GM18520 (cell line): ENCODE results near the gene TBL2.
"Not testable (repeated sequence)": the region's sequence is repeated elsewhere in the genome, so short reads cannot be mapped to it uniquely, and the experiment has no call there.

Source experiments
- ATAC-seq: cut with Tn5 transposase; IDR thresholded peaks from one replicate; pipeline ENCODE4 v1.9.1; 2021; ENCODE audit not compliant: unreplicated experiment

Gene TBL2

DNA sequence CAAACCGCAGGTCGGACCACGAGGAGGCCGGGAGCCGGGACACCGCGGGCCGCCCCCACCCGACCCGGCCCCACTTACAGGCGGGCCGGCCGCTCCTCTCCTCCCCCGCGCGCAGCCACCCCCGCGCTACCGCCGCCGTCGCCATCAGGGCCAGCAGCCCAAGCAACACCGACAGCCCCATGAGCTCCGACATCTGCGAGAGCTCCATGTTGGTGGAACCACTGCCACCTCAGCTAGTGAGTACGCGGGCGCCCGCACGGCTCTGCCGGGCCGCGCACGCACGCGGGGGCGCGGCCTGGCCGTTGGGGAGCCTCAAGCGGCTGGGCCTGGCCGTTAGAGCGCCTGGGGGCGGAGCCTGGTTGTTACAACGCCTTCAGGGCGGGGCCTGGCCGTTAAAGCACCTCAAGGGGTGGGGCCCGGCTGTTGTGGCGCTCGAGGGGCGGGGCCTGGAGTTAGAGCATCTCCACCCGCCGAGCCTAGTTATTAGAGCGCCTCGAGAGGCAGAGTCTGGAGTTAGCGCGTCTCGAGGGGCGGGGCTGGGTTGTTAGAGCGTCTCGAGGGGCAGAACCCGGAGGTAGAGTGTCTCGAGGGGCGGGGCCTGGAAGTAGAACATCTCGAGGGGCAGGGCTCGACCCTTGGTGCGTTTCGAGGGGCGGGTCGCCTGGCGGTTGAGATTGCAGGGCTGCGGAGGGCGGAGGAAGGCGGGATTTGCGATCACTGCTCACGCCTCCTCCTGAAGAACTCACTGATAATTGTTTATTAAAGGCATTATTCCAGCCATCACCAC lies at the start of gene TBL2:
TBL2 (minus strand) TSS at position 238 of the 787 bp plus-strand sequence; CDS start at position 208, 30 bp downstream.
- peak; percentile 83 for ATAC-seq

DNA sequence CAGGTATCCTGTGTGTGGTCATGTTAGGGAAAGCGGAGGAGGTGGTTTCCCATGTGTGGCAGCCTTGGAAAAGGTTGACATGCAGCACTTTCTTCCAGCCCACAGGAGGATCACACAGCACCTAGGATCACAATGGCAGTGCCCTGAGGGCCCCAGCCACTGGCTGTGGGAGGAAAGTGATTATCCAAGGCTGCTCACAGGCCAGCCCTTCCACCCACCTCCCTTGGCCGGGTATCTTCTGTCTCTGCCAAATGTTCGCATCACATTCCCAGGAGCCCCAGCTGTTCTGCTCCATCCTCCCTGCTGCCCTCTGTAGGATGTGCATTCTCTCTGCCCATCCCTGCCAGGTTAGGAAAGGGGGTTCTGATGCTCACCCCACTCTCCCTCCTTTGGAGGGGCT lies 48.4 kb upstream of the TBL2 start:
- ATAC-seq = no peak

DNA sequence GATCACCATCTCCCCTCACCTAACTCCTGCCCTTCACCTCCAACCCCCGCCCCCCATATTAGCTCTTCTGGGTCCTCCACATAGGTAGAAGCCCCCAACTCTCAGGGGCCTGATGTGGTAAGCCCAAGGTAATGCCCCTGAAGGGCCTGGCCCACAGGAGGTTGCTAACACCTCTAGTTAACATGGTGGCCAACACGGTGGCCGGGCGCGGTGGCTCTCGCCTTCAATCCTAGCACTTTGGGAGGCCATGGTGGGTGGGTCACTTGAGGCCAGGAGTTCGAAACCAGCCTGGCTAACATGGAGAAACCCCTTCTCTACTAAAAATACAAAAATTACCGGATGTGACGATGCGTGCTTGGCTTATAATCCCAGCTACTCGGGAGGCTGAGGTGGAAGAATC lies 46.9 kb upstream of the TBL2 start:
- no peak for ATAC-seq

- no peak for ATAC-seq
These were observed 46.3 kb upstream of the TBL2 start for GRCh38 chr7:73624669-73625001.

- no peak for ATAC-seq
These were observed 45.7 kb upstream of the TBL2 start, which contains the start of gene MLXIPL for GRCh38 chr7:73623798-73624668. Gene MLXIPL, minus strand, starts transcription at chr7:73624522. Its CDS starts 30 bp downstream, at chr7:73624492.

DNA sequence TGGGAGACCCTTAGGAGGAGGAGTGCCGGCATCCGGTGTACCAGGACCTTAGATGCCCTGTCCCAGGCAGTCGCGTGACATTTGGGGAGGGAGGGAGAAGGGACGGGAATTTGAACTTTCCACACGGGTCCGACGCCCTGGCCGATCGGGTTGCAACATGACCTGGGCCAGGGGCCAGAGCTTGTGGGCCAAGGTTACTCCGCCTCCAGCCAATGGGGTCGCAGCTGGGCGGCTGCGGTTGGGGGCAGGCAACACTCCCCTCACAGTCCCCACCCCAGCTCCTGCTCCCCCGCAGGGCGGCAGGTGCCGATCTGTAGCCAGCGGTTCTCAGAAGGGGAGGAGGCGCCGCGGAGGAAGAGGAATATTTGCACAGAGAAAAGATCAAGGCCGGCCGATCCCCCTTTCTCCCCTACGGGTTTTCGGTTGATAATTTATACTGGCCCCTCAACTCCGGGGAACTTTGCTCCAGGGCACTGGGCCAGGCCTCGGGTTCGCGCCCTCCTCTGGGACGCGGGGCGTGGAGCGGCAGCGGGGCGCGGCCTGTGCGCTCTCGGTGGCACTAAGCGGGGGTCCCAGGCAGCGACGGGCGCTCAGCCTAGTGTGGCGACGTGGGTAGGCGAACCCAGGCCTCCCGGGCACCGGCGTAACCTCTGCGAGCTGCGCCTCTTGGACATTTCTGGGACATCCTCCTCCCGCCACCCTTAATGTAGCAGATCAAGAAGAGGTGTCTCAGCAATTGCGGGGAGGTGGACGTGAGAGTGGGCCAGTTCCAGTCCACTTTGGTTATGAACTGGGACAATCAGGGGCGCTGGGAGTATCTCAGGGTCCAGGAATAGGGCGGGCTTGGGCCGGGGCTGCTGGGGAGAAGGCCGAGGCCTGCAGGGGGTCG lies 44.8 kb upstream of the TBL2 start:
- no peak for ATAC-seq

- no peak for ATAC-seq
These were observed 44.1 kb upstream of the TBL2 start for GRCh38 chr7:73622527-73622908.

GRCh38 chr7:73621168-73622063 lies 43.0 kb upstream of the TBL2 start:
- no peak for ATAC-seq

DNA sequence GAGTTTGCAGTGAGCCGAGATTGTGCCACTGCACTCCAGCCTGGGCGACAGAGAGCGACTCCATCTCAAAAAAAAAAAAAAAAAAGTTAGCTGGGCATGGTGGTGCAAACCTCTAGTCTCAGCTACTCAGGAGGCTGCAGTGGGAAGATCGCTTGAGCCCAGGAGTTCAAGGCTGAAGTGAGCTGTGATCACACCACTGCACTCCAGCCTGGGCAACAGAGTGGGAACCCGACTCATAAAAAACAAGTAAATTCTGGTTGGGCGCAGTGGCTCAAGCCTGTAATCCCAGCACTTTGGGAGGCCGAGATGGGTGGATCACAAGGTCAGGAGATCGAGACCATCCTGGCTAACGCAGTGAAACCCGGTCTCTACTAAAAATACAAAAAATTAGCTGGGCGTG lies 41.0 kb upstream of the TBL2 start:
- ATAC-seq = not testable (repeated sequence)

GRCh38 chr7:73618538-73618937 lies 40.2 kb upstream of the TBL2 start:
- no peak for ATAC-seq

DNA sequence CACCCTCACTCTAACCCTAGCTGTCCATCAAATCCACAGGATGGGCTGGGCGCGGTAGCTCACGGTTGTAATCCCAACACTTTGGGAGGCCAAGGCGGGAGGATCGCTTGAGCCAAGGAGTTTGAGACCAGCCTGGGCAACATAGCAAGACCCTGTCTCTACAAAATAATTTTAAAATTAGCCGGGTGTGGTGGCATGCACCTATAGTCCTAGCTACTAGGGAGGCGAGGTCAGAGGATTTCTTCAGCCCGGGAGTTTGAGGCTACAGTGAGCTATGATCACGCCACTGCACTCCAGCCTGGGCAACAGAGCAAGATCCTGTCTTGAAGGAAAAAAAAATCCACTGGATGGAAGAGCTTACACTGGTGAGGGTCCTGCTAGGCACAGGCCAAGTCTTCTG lies 39.1 kb upstream of the TBL2 start:
- not testable (repeated sequence) for ATAC-seq

DNA sequence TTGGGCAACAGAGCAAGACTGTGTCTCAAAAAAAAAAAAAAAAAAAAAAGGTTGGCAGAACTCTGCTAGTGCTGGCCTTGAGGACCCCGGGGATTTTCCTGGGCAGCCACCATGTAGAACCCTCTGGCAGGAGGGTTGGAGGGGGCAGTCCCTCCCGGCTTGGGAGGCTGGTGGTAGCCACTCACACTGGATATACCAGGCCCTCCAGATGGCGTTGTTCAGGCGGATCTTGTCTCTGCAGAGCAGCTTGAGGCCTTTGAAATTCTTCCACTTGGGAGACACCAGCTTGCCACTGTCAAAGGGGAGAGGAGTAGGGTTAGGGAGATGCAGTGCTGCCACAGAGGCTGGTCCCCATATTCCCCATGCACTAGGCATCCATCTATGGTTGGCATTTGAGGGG lies 37.5 kb upstream of the TBL2 start:
- ATAC-seq = no peak

DNA sequence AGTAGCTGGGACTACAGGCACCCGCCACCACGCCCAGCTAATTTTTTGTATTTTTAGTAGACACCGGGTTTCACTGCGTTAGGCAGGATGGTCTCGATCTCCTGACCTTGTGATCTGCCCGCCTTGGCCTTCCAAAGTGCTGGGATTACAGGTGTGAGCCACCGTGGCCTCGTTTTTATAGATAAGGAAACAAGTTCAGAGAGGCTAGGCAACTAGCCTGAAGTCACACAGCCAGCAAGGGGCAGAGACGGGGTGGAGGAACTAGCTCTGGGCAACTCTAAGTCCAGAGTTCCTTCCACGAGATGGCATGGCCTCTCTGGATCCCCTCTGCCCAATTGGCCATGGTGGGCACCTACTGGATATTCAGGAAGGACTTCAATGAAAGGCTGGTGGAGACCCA lies 36.6 kb upstream of the TBL2 start:
- ATAC-seq = not testable (repeated sequence)

- no peak for ATAC-seq
These were observed 35.8 kb upstream of the TBL2 start for GRCh38 chr7:73613954-73614735.

GRCh38 chr7:73612598-73613269 lies 34.4 kb upstream of the TBL2 start:
- ATAC-seq = no peak

DNA sequence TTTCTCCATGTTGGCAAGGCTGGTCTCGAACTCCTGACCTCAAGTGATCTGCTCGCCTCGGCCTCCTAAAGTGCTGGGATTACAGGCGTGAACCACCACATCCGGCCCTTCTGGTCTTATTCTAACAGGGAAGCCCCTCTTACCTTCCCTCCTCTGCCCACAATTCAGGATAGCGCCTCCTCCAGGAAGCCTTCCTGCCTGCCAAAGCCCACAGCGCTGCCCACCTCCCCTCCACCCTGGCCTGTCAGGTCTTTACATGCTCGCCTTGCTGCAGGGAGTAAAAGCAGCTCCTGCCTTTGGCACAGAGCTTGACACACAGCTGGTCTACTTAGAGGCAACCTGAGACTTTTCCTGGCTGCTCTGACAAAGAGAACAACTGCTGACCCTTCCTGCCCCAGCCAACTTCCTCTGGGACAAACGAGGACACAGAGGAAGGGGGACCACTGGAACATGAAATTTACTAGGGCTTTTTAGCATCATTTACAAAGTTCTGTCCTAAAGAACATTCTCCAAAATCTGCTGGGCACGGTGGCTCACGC lies 32.7 kb upstream of the TBL2 start:
- no peak for ATAC-seq

- ATAC-seq = no peak
These were observed 31.7 kb upstream of the TBL2 start for GRCh38 chr7:73610105-73610504.

GRCh38 chr7:73607692-73607983 lies 29.3 kb upstream of the TBL2 start:
- ATAC-seq = not testable (repeated sequence)
